GM19324 (cell line): Measurements from ENCODE around the gene ZNF358.

ENCODE experiments used
- ATAC-seq: cut with Tn5 transposase; IDR thresholded peaks from one replicate; pipeline ENCODE4 v1.9.1; 2021; ENCODE audit warnings: mild to moderate bottlenecking, moderate library complexity; ENCODE audit not compliant: unreplicated experiment, low FRiP score

ZNF358 gene

GRCh38 chr19:7519361-7520130, 3.6 kb downstream of the ZNF358 start:
- no peak for ATAC-seq

GRCh38 chr19:7520131-7521051, 4.5 kb downstream of the ZNF358 start:
- no peak for ATAC-seq

- no peak for ATAC-seq
Observed at GRCh38 chr19:7521551-7522071, 5.7 kb downstream of the ZNF358 start.

- peak; percentile 90 for ATAC-seq
Observed at GRCh38 chr19:7522072-7522922, 6.4 kb downstream of the ZNF358 start, which contains the start of gene MCOLN1. Gene MCOLN1, plus strand, starts transcription at chr19:7522624. Its CDS starts 127 bp downstream, at chr19:7522751.

- no peak for ATAC-seq
Observed at GRCh38 chr19:7522923-7523667, 7.2 kb downstream of the ZNF358 start.

GRCh38 chr19:7524523-7524922, 8.6 kb downstream of the ZNF358 start:
- no peak for ATAC-seq

GRCh38 chr19:7524992-7525739, 9.3 kb downstream of the ZNF358 start:
- ATAC-seq, result no peak

- ATAC-seq, result no peak
Observed at GRCh38 chr19:7526059-7526929, 10.4 kb downstream of the ZNF358 start.

GRCh38 chr19:7527516-7528191, 11.8 kb downstream of the ZNF358 start:
- ATAC-seq, result no peak

GRCh38 chr19:7528192-7528519, 12.3 kb downstream of the ZNF358 start:
- no peak for ATAC-seq

- ATAC-seq, result no peak
Observed at GRCh38 chr19:7528522-7529245, 12.8 kb downstream of the ZNF358 start.

GRCh38 chr19:7529246-7529600, 13.3 kb downstream of the ZNF358 start:
- no peak for ATAC-seq

- no peak for ATAC-seq
Observed at GRCh38 chr19:7529610-7530490, 13.9 kb downstream of the ZNF358 start.

GRCh38 chr19:7533281-7533885, 17.5 kb downstream of the ZNF358 start:
- ATAC-seq, result no peak

- peak; percentile 30 for ATAC-seq
Observed at GRCh38 chr19:7533925-7534480, 18.1 kb downstream of the ZNF358 start.
